Mucosa of stomach (tissue), 1 donor: ENCODE measurements around the gene KLHDC7B.

ENCODE experiments used
- H3K27me3 ChIP-seq: one replicate; pipeline ENCODE4 v1.7.0; 2013; ENCODE audit warnings: mild to moderate bottlenecking, low read length; ENCODE audit not compliant: control insufficient read depth, insufficient read depth
- H3K36me3 ChIP-seq: one replicate; pipeline ENCODE4 v1.7.0; 2013; ENCODE audit warnings: low read length; ENCODE audit not compliant: control insufficient read depth, insufficient read depth
- H3K4me1 ChIP-seq: one replicate; pipeline ENCODE4 v1.7.0; 2013; ENCODE audit warnings: mild to moderate bottlenecking, low read length; ENCODE audit not compliant: control insufficient read depth, insufficient read depth
- H3K4me3 ChIP-seq: one replicate; pipeline ENCODE4 v1.7.0; 2013; ENCODE audit warnings: low read length
- H3K9ac ChIP-seq: one replicate; pipeline ENCODE4 v1.7.0; 2013; ENCODE audit warnings: mild to moderate bottlenecking, low read length, moderate library complexity
- H3K9me3 ChIP-seq: one replicate; pipeline ENCODE4 v1.7.0; 2013; ENCODE audit warnings: mild to moderate bottlenecking, low read length, moderate library complexity; ENCODE audit not compliant: control insufficient read depth
- donor health status: Pancreatic carcinoma.

Gene KLHDC7B

DNA sequence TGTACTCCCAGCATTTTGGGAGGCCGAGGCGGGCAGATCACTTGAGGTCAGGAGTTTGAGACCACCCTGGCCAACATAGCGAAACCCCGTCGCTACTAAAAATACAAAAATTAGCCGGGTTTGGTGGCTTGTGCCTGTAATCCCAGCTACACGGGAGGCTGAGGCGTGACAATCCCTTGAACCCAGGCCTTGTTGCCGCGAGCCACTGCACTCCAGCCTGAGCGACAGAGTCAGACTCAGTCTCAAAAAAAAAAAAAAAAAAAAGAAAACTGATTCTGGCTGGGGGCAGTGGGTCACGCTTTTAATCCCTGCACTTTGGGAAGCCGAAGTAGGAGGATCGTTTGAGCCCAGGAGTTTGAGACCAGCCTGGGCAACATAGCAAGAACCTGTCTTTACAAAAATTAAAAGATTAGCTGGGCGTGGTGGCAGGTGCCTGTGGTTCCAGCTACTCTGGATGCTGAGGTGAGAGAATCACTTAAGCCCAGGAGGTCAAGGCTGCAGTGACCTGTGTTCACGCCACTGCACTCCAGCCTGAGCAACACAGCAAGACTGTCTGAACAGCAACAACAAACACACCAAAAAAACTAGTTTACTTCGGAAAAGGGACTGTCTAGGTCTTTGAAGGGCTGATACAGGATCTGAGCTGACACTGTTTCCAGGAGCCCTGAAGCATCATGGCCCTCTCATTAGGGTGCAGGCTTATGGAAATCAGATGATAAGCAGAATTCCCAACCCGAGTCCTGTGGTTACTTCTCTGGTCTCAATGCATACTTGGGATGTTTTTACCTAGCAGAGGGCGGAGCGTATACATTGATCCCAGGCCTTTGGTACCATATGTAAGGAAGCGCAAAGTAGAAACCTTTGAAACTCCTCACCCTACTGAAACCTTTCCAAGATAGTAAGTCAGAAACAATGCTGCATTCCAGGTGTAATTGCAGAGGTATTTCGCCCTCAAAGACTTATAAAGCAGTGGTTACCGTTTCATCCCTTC lies 38.7 kb downstream of the KLHDC7B start:
- Histone ChIP-seq H3K9ac (no peak overlapping the region), H3K4me3 (no peak overlapping the region)

DNA sequence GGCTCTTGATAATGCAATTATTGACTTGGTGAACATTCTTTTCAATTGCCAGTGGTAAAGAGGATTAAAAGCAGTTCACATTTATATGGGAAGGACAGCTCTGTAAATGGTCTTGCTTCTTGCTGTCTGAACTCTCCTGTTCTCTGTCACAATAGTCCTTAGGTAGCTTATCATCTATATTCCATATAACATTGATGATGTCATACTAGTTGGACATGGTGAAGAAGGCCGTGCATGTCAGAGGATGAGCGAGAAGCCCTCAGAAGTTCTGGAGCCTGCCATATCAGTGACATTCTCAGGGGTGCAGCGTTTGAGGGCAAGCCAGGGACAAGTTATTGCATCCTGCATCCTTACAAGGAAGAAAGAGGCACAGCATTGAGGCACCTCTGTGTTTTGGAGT lies 39.5 kb downstream of the KLHDC7B start:
- Histone ChIP-seq H3K9ac (no peak overlapping the region), H3K4me1 (peaks cover 6% of the 10 kb centered on the region), H3K36me3 (no peaks in the 10 kb centered on the region), H3K9me3 (no peaks in the 10 kb centered on the region), H3K4me3 (no peak overlapping the region), H3K27me3 (no peaks in the 10 kb centered on the region)

More for the DNA sequence above, 38.7 kb downstream of the KLHDC7B start:
- Histone ChIP-seq H3K36me3 (no peaks in the 10 kb centered on the region), H3K27me3 (no peaks in the 10 kb centered on the region), H3K4me1 (peaks cover 6% of the 10 kb centered on the region), H3K9me3 (no peaks in the 10 kb centered on the region)

DNA sequence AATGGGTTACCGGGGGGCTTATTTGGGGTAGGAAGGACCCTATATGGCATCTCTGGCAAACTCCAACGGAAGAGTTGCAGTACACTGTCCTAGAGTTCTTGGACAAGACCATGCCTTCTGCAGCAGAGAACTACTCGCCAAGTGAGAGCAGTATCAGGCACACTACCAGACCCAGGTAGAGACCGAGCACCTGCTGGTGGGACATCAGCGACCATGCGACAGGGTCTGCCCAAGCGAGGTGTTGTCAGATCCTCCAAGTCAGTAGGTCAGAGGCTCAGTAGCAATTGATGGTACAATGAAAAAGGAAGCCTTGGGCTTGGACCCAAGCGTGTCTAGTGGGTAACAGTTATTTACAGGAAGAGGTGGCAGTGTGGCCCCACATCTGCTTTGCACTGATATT lies 40.1 kb downstream of the KLHDC7B start:
- H3K9me3 ChIP-seq = no peaks in the 10 kb centered on the region
- H3K4me1 ChIP-seq = peaks cover 6% of the 10 kb centered on the region
- H3K27me3 ChIP-seq = no peaks in the 10 kb centered on the region
- no peak overlapping the region for H3K4me3 ChIP-seq
- H3K9ac ChIP-seq = no peak overlapping the region
- no peaks in the 10 kb centered on the region for H3K36me3 ChIP-seq

GRCh38 chr22:50586416-50586815 lies 40.7 kb downstream of the KLHDC7B start:
- H3K4me3 ChIP-seq = no peak overlapping the region
- no peaks in the 10 kb centered on the region for H3K9me3 ChIP-seq
- no peak overlapping the region for H3K9ac ChIP-seq
- H3K27me3 ChIP-seq = no peaks in the 10 kb centered on the region
- peaks cover 6% of the 10 kb centered on the region for H3K4me1 ChIP-seq
- no peaks in the 10 kb centered on the region for H3K36me3 ChIP-seq

GRCh38 chr22:50587407-50587806 lies 41.7 kb downstream of the KLHDC7B start:
- peaks cover 6% of the 10 kb centered on the region for H3K4me1 ChIP-seq
- H3K9me3 ChIP-seq = no peaks in the 10 kb centered on the region
- H3K36me3 ChIP-seq = no peaks in the 10 kb centered on the region
- H3K9ac ChIP-seq = no peak overlapping the region
- H3K4me3 ChIP-seq = no peak overlapping the region
- H3K27me3 ChIP-seq = no peaks in the 10 kb centered on the region

DNA sequence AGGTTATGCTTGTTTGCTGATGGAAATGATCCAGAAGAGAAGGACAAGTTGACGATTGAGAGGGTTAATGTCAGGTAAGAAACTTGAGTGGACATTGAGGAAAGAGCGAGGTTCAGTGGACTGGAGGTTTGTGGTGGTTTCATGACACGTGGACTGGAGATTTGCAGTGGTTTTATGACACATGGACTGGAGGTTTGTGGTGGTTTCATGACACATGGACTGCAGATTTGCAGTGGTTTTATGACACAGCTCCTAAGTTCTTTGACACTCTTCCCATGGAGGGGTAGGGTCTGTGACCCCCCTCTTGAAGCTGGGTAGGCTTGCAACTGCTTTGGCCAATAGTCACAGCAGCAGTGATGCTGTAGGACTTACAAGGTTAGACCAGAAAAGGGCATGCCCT lies 49.5 kb downstream of the KLHDC7B start:
- Histone ChIP-seq H3K27me3 (peaks cover 5% of the 10 kb centered on the region), H3K4me1 (peaks cover 3% of the 10 kb centered on the region), H3K4me3 (no peak overlapping the region), H3K9ac (no peak overlapping the region), H3K9me3 (no peaks in the 10 kb centered on the region), H3K36me3 (no peaks in the 10 kb centered on the region)

GRCh38 chr22:50597097-50597496 lies 51.4 kb downstream of the KLHDC7B start:
- Histone ChIP-seq H3K4me3 (no peak overlapping the region), H3K36me3 (no peaks in the 10 kb centered on the region), H3K4me1 (peaks cover 3% of the 10 kb centered on the region), H3K27me3 (peaks cover 15% of the 10 kb centered on the region), H3K9me3 (no peaks in the 10 kb centered on the region), H3K9ac (no peak overlapping the region)

- Histone ChIP-seq H3K4me3 (no peak overlapping the region), H3K9me3 (no peaks in the 10 kb centered on the region), H3K9ac (no peak overlapping the region), H3K27me3 (peaks cover 39% of the 10 kb centered on the region), H3K36me3 (no peaks in the 10 kb centered on the region), H3K4me1 (peaks cover 3% of the 10 kb centered on the region)
Observed at GRCh38 chr22:50599816-50600455, 54.2 kb downstream of the KLHDC7B start.

- Histone ChIP-seq H3K9ac (peak within 1 kb of the TSS; percentile 22), H3K9me3 (no peaks in the 10 kb centered on the region), H3K4me3 (no peak within 1 kb of the TSS)
Observed at GRCh38 chr22:50600538-50600937, 54.8 kb downstream of the KLHDC7B start, which contains the start of gene MAPK8IP2. TSS of gene MAPK8IP2 (plus strand) at chr22:50600793. CDS start at chr22:50600819, 26 bp downstream.

More at GRCh38 chr22:50600538-50600937, 54.8 kb downstream of the KLHDC7B start, which contains the start of gene MAPK8IP2:
- H3K36me3 ChIP-seq = no peaks in the 10 kb centered on the region
- peaks cover 40% of the 10 kb centered on the region for H3K27me3 ChIP-seq
- H3K4me1 ChIP-seq = peaks cover 3% of the 10 kb centered on the region
